ENCODE results near the gene TRPM7. TPM values are rescaled to one million over a fixed set of nuclear protein-coding genes. Genes with fewer than 3 reads are reported as not detected.

TRPM7 gene
- total RNA-seq, 2 experiments from 2014 or later, result 29.0 to 30.0 TPM

DNA sequence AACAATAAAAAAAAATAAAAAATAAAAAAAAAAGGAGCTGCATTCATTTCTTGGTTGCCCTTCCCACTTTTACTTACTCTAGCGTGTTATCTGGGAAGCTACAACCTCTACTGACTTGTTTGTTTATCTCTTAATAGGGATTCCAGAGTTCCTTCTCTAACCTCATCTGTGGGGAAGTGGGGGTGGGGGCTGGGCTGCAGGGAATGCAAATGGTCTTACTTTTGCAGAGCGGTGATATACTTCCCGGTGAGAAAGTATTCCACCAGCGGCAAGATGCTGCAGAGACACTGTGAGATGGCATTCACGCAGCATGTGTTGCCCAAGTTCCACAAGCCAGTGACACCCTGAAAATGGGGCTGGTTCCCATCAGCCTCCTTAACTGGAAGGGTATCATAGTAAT is 142.2 kb downstream of the TRPM7 start:
- Histone ChIP-seq H3K4me1 (ENCODE audit: insufficient read depth, low read length) (no peaks in the 10 kb centered on the region), H3K36me3 (ENCODE audit: insufficient read depth, low read length) (no peaks in the 10 kb centered on the region), H3K9me3 (ENCODE audit: control insufficient read depth in 1 of 2, insufficient read depth in 1 of 2, low read length in 2 of 2) (no peaks in the 10 kb centered on the region), H3K27me3 (ENCODE audit: control insufficient read depth in 1 of 2, insufficient read depth in 2 of 2, low read length in 2 of 2) (no peaks in the 10 kb centered on the region), H3K4me3 (ENCODE audit: low read length) (no peak overlapping the region), H3K27ac (ENCODE audit: low read depth in 1 of 2, low read length in 2 of 2) (no peak overlapping the region)
- peaks cover 11% of the 10 kb centered on the region for H3K27me3 Mint-ChIP-seq
- ATAC-seq (ENCODE audit: poor library complexity), result no peak
- no peaks in the 10 kb centered on the region for H3K9me3 Mint-ChIP-seq
- ChIA-PET CTCF (interaction anchor here (1.3 kb wide), 1 partner anchor 11 kb away, joined by 4 read pairs; no protein-coding TSS in a partner anchor), POLR2A (no interaction called here)
- TF ChIP-seq, protein P1, sequence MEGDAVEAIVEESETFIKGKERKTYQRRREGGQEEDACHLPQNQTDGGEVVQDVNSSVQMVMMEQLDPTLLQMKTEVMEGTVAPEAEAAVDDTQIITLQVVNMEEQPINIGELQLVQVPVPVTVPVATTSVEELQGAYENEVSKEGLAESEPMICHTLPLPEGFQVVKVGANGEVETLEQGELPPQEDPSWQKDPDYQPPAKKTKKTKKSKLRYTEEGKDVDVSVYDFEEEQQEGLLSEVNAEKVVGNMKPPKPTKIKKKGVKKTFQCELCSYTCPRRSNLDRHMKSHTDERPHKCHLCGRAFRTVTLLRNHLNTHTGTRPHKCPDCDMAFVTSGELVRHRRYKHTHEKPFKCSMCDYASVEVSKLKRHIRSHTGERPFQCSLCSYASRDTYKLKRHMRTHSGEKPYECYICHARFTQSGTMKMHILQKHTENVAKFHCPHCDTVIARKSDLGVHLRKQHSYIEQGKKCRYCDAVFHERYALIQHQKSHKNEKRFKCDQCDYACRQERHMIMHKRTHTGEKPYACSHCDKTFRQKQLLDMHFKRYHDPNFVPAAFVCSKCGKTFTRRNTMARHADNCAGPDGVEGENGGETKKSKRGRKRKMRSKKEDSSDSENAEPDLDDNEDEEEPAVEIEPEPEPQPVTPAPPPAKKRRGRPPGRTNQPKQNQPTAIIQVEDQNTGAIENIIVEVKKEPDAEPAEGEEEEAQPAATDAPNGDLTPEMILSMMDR (IDR thresholded peaks at IDR 0.05), result no peak
- H3K4me3 Mint-ChIP-seq, result no peak overlapping the region
- H3K27ac Mint-ChIP-seq, result no peak overlapping the region
- DNase-seq, result no peak
- intact Hi-C loops (cut with DNase I, micrococcal nuclease), result no loop called here
- no peaks in the 10 kb centered on the region for H3K36me3 Mint-ChIP-seq (ENCODE audit: low read depth)
- H3K4me1 Mint-ChIP-seq (ENCODE audit: low read depth), result no peaks in the 10 kb centered on the region

DNA sequence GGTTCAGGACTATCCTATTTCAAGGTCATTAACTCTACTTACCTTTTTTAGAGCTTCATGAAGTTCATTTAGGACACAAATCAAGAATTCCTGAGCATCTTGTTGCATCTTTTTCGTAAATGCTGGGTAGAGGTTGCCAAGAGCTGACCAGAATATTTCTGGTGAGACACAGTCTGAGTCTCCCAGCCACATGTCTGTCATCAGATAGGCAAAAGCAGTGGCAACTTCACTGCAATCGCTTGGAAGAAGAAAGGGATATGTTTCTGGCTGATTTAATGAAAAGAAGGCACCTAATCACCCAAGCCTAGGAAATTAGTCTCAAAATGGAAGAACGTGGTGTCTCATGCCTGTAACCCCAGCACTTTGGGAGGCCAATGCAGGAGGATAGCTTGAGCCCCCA is 143.0 kb downstream of the TRPM7 start:
- no peaks in the 10 kb centered on the region for H3K36me3 ChIP-seq (ENCODE audit: insufficient read depth, low read length)
- H3K27ac Mint-ChIP-seq, result no peak overlapping the region
- no peak overlapping the region for H3K27ac ChIP-seq (ENCODE audit: low read depth in 1 of 2, low read length in 2 of 2)
- H3K9me3 ChIP-seq (ENCODE audit: control insufficient read depth in 1 of 2, insufficient read depth in 1 of 2, low read length in 2 of 2), result no peaks in the 10 kb centered on the region
- H3K4me3 Mint-ChIP-seq, result no peak overlapping the region
- ChIA-PET CTCF (no interaction called here), POLR2A (no interaction called here)
- DNase-seq, result no peak
- peaks cover 11% of the 10 kb centered on the region for H3K27me3 Mint-ChIP-seq
- TF ChIP-seq, protein P1 (IDR thresholded peaks at IDR 0.05), result no peak
- no peaks in the 10 kb centered on the region for H3K4me1 Mint-ChIP-seq (ENCODE audit: low read depth)
- no peak overlapping the region for H3K4me3 ChIP-seq (ENCODE audit: low read length)
- H3K27me3 ChIP-seq (ENCODE audit: control insufficient read depth in 1 of 2, insufficient read depth in 2 of 2, low read length in 2 of 2), result no peaks in the 10 kb centered on the region
- intact Hi-C loops (cut with DNase I, micrococcal nuclease), result no loop called here
- H3K4me1 ChIP-seq (ENCODE audit: insufficient read depth, low read length), result no peaks in the 10 kb centered on the region
- H3K36me3 Mint-ChIP-seq (ENCODE audit: low read depth), result no peaks in the 10 kb centered on the region
- H3K9me3 Mint-ChIP-seq, result no peaks in the 10 kb centered on the region
- no peak for ATAC-seq (ENCODE audit: poor library complexity)

DNA sequence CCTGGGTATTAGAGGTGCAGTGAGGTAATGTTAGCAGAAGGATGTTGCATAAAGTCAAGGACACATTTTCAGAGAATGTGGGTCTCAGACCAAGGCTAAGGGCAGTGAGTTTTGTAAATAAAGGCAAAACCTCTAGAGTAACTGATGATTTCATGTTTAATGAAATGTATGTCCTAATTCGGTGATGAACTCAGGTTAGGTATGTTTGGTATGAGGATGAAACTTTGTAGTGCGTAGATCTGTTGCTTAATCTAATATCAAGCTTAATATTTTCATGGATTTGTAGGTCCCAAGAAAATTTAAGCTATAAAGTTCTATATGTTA is 143.7 kb downstream of the TRPM7 start:
- ChIA-PET POLR2A (no interaction called here), CTCF (no interaction called here)
- Mint-ChIP-seq H3K27ac (no peak overlapping the region), H3K4me3 (no peak overlapping the region), H3K27me3 (peaks cover 11% of the 10 kb centered on the region), H3K36me3 (ENCODE audit: low read depth) (no peaks in the 10 kb centered on the region), H3K4me1 (ENCODE audit: low read depth) (no peaks in the 10 kb centered on the region), H3K9me3 (no peaks in the 10 kb centered on the region)
- Histone ChIP-seq H3K9me3 (ENCODE audit: control insufficient read depth in 1 of 2, insufficient read depth in 1 of 2, low read length in 2 of 2) (no peaks in the 10 kb centered on the region), H3K4me1 (ENCODE audit: insufficient read depth, low read length) (no peaks in the 10 kb centered on the region), H3K27me3 (ENCODE audit: control insufficient read depth in 1 of 2, insufficient read depth in 2 of 2, low read length in 2 of 2) (no peaks in the 10 kb centered on the region), H3K27ac (ENCODE audit: low read depth in 1 of 2, low read length in 2 of 2) (no peak overlapping the region), H3K4me3 (ENCODE audit: low read length) (no peak overlapping the region), H3K36me3 (ENCODE audit: insufficient read depth, low read length) (no peaks in the 10 kb centered on the region)
- TF ChIP-seq, protein P1 (IDR thresholded peaks at IDR 0.05), result no peak
- ATAC-seq (ENCODE audit: poor library complexity), result no peak
- no peak for DNase-seq
- intact Hi-C loops (cut with DNase I, micrococcal nuclease), result no loop called here

All from CD4-positive, alpha-beta T cell (primary cell).